ENCODE results near the gene RANBP9. TPM values are rescaled to one million over a fixed set of nuclear protein-coding genes. Genes with fewer than 3 reads are reported as not detected.

RANBP9 gene
- total and polyA plus RNA-seq, 2 of the 13 experiments (the other 11 are each of a cell fraction or from before 2014, with no cell fraction given) = 26.6 to 30.6 TPM

DNA sequence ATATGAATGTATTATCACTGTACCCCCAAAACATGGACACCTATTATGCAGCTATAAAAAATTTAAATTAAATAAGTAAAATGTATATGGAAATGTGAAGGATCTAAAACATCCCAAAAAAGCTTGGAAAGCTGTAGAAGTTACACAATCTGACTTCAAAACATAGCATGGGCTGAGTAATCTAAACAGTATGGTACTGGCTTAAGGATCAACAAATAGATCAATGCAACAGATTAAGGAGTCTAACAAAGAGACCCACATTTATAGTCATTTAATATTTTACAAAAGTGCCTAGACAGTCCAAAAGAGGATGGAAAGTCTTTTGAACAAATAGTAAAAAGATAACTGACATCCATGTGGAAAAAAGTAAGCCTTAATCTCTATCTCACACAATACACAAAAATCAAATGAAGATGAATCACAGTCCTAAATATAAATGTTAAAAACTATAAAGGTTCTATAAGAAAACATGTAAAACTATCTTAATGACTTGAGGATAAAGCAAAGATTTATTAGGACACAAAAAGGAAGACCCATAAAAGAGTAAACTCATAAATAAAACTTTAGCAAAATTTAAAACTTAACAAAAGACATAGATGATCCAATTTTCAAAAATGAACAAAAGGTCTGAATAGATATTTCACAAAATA is 46.8 kb downstream of the RANBP9 start (continued):
- TF ChIP-seq, protein P1, sequence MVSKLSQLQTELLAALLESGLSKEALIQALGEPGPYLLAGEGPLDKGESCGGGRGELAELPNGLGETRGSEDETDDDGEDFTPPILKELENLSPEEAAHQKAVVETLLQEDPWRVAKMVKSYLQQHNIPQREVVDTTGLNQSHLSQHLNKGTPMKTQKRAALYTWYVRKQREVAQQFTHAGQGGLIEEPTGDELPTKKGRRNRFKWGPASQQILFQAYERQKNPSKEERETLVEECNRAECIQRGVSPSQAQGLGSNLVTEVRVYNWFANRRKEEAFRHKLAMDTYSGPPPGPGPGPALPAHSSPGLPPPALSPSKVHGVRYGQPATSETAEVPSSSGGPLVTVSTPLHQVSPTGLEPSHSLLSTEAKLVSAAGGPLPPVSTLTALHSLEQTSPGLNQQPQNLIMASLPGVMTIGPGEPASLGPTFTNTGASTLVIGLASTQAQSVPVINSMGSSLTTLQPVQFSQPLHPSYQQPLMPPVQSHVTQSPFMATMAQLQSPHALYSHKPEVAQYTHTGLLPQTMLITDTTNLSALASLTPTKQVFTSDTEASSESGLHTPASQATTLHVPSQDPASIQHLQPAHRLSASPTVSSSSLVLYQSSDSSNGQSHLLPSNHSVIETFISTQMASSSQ (IDR thresholded peaks at IDR 0.05; ENCODE audit: low read depth) = peak; percentile 24; the same call in 1 of the 2 replicates
- TF ChIP-seq, protein P1 (CRISPR knock-in tag; IDR thresholded peaks at IDR 0.05; ENCODE audit: borderline replicate concordance) = no peak
- TF ChIP-seq ZNF614 (CRISPR knock-in tag; IDR thresholded peaks at IDR 0.05; ENCODE audit: borderline replicate concordance) (no peak), U2AF1 (optimal IDR thresholded peaks at IDR 0.05; ENCODE audit: low read depth, low read length) (no peak), CEBPB (IDR thresholded peaks at IDR 0.05; ENCODE audit: borderline replicate concordance, low read depth, low read length) (peak; percentile 84), HDAC1 (CRISPR knock-in tag; IDR thresholded peaks at IDR 0.05) (0 out of 2 replicates have a peak, but pooled peaks have one; percentile 17), SOX6 (IDR thresholded peaks at IDR 0.05) (no peak), SOX6 (CRISPR knock-in tag; IDR thresholded peaks at IDR 0.05) (peak; percentile 58; the same call in 1 of the 2 replicates)
- TF ChIP-seq, protein P2, sequence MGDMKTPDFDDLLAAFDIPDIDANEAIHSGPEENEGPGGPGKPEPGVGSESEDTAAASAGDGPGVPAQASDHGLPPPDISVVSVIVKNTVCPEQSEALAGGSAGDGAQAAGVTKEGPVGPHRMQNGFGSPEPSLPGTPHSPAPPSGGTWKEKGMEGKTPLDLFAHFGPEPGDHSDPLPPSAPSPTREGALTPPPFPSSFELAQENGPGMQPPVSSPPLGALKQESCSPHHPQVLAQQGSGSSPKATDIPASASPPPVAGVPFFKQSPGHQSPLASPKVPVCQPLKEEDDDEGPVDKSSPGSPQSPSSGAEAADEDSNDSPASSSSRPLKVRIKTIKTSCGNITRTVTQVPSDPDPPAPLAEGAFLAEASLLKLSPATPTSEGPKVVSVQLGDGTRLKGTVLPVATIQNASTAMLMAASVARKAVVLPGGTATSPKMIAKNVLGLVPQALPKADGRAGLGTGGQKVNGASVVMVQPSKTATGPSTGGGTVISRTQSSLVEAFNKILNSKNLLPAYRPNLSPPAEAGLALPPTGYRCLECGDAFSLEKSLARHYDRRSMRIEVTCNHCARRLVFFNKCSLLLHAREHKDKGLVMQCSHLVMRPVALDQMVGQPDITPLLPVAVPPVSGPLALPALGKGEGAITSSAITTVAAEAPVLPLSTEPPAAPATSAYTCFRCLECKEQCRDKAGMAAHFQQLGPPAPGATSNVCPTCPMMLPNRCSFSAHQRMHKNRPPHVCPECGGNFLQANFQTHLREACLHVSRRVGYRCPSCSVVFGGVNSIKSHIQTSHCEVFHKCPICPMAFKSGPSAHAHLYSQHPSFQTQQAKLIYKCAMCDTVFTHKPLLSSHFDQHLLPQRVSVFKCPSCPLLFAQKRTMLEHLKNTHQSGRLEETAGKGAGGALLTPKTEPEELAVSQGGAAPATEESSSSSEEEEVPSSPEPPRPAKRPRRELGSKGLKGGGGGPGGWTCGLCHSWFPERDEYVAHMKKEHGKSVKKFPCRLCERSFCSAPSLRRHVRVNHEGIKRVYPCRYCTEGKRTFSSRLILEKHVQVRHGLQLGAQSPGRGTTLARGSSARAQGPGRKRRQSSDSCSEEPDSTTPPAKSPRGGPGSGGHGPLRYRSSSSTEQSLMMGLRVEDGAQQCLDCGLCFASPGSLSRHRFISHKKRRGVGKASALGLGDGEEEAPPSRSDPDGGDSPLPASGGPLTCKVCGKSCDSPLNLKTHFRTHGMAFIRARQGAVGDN (CRISPR knock-in tag; IDR thresholded peaks at IDR 0.05) = no peak
- TF ChIP-seq, protein P3, sequence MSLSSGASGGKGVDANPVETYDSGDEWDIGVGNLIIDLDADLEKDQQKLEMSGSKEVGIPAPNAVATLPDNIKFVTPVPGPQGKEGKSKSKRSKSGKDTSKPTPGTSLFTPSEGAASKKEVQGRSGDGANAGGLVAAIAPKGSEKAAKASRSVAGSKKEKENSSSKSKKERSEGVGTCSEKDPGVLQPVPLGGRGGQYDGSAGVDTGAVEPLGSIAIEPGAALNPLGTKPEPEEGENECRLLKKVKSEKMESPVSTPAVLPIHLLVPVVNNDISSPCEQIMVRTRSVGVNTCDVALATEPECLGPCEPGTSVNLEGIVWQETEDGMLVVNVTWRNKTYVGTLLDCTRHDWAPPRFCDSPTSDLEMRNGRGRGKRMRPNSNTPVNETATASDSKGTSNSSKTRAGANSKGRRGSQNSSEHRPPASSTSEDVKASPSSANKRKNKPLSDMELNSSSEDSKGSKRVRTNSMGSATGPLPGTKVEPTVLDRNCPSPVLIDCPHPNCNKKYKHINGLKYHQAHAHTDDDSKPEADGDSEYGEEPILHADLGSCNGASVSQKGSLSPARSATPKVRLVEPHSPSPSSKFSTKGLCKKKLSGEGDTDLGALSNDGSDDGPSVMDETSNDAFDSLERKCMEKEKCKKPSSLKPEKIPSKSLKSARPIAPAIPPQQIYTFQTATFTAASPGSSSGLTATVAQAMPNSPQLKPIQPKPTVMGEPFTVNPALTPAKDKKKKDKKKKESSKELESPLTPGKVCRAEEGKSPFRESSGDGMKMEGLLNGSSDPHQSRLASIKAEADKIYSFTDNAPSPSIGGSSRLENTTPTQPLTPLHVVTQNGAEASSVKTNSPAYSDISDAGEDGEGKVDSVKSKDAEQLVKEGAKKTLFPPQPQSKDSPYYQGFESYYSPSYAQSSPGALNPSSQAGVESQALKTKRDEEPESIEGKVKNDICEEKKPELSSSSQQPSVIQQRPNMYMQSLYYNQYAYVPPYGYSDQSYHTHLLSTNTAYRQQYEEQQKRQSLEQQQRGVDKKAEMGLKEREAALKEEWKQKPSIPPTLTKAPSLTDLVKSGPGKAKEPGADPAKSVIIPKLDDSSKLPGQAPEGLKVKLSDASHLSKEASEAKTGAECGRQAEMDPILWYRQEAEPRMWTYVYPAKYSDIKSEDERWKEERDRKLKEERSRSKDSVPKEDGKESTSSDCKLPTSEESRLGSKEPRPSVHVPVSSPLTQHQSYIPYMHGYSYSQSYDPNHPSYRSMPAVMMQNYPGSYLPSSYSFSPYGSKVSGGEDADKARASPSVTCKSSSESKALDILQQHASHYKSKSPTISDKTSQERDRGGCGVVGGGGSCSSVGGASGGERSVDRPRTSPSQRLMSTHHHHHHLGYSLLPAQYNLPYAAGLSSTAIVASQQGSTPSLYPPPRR (CRISPR knock-in tag; IDR thresholded peaks at IDR 0.05; ENCODE audit: borderline replicate concordance) = no peak
- TF ChIP-seq, protein P4, sequence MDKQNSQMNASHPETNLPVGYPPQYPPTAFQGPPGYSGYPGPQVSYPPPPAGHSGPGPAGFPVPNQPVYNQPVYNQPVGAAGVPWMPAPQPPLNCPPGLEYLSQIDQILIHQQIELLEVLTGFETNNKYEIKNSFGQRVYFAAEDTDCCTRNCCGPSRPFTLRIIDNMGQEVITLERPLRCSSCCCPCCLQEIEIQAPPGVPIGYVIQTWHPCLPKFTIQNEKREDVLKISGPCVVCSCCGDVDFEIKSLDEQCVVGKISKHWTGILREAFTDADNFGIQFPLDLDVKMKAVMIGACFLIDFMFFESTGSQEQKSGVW (CRISPR knock-in tag; IDR thresholded peaks at IDR 0.05; ENCODE audit: borderline replicate concordance) = no peak
